GM04504 (cell line): ENCODE measurements around the gene PHF24.
"Not testable (repeated sequence)": the region's sequence is repeated elsewhere in the genome, so short reads cannot be mapped to it uniquely, and the experiment has no call there.

Source experiments
- DNase-seq: peaks from one replicate; pipeline ENCODE4 v3.0.0-alpha.2; 2012; ENCODE audit warnings: low read depth

Gene PHF24

GRCh38 chr9:34997379-34997781, 39.3 kb downstream of the PHF24 start:
- DNase-seq: no peak

GRCh38 chr9:34998266-34998665, 40.2 kb downstream of the PHF24 start:
- no peak for DNase-seq

- DNase-seq: no peak
Observed at GRCh38 chr9:34999576-34999975, 41.5 kb downstream of the PHF24 start.

GRCh38 chr9:35000535-35001284, 42.6 kb downstream of the PHF24 start:
- DNase-seq: peak; percentile 60

GRCh38 chr9:35001285-35001677, 43.2 kb downstream of the PHF24 start:
- no peak for DNase-seq

GRCh38 chr9:35001803-35002502, 43.9 kb downstream of the PHF24 start:
- no peak for DNase-seq

- DNase-seq: no peak
Observed at GRCh38 chr9:35002623-35003022, 44.5 kb downstream of the PHF24 start.

- DNase-seq: not testable (repeated sequence)
Observed at GRCh38 chr9:35004299-35004698, 46.2 kb downstream of the PHF24 start.

- DNase-seq: no peak
Observed at GRCh38 chr9:35010351-35010958, 52.4 kb downstream of the PHF24 start.

GRCh38 chr9:35014517-35014916, 56.4 kb downstream of the PHF24 start:
- no peak for DNase-seq

- DNase-seq: not testable (repeated sequence)
Observed at GRCh38 chr9:35023443-35023842, 65.4 kb downstream of the PHF24 start.

GRCh38 chr9:35026671-35027070, 68.6 kb downstream of the PHF24 start:
- DNase-seq: no peak

- no peak for DNase-seq
Observed at GRCh38 chr9:35027374-35027773, 69.3 kb downstream of the PHF24 start.

- no peak for DNase-seq
Observed at GRCh38 chr9:35027860-35028259, 69.8 kb downstream of the PHF24 start.

GRCh38 chr9:35028341-35028740, 70.3 kb downstream of the PHF24 start:
- DNase-seq: no peak

GRCh38 chr9:35029241-35029640, 71.2 kb downstream of the PHF24 start:
- no peak for DNase-seq

- DNase-seq: no peak
Observed at GRCh38 chr9:35029852-35030251, 71.8 kb downstream of the PHF24 start.
